Activated T-cell treated with anti-CD3 and anti-CD28 coated beads for 48 hours (primary cell): ENCODE data around the gene COG4.

Experiments
- DNase-seq: peaks from one replicate; pipeline ENCODE4 v3.0.0-alpha.2; 2020; ENCODE audit warnings: low read depth

The COG4 gene

DNA sequence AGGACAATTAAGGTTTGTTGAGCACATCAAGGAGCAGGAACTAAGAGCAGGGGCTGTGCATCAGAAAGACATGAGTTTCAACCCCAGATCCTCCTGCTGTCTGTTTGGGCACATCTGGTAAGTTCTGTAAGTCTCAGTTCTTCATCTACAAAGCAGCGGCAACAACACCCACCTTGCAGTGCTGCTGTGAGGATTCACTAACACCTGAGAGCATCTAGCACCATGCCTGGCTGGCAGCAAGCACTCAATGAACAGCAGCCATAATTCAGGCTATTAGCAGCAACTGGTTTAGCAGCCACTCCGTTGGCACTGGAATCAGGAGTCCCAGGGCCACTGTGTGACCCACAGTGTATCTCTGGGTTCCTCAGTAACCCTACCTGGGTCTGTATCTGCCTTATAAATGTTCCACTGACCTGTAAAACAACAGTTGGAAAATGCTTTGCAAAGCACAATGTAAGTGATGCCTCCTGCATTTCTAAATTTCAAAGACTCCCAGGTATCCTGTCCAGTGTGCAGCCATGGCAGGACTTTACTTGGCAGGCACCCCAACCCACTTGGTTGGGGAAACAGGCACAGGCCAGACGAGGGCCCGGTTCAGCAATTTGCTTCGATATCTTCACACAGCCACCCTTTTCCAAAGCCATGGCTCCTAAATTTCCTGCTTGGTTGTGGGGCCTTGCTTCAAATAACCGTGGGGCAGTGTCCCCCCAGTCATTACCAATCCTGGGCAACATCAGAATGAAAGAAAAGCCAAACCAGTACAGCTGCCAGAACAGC is 88.7 kb downstream of the COG4 start:
- DNase-seq = no peak

- no peak for DNase-seq
Observed at GRCh38 chr16:70433458-70434103, 89.8 kb downstream of the COG4 start.

GRCh38 chr16:70432723-70433457 is 90.5 kb downstream of the COG4 start:
- no peak for DNase-seq

DNA sequence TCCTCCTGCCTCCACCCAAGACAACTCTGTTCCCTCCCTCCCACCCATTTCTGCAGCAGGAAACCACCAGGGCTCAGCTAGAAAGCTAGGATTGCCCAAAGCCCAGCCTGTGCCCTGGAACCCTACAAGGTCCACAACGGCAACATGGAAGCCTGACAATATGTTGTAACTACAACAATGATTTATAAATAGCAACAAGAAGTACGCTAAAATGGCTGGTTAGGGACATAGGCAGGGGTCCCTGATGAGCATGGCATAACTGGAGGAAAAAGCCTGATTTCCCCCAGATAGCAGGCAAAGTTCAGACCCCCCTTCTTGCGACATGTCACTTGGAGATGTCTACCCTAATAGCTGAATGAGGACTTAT is 91.0 kb downstream of the COG4 start:
- DNase-seq = no peak

GRCh38 chr16:70430667-70431536 is 92.5 kb downstream of the COG4 start:
- DNase-seq = no peak
